H9 (cell line): Measurements from ENCODE around the gene SLC46A3. TPM values are rescaled to one million over a fixed set of nuclear protein-coding genes. Genes with fewer than 3 reads are reported as not detected.

Experiments used
- DNase-seq: peaks from one replicate; pipeline ENCODE4 v3.0.0-alpha.2; 2017
- H2AFZ ChIP-seq: one replicate; pipeline ENCODE4 v1.6.1; 2013; ENCODE audit warnings: mild to moderate bottlenecking, low read length, control low read depth, moderate library complexity
- H2AK5ac ChIP-seq: 2 replicates; pipeline ENCODE4 v1.6.1; 2013; ENCODE audit warnings: low read length, control low read depth, mixed read lengths; ENCODE audit not compliant: insufficient read length
- H2BK120ac ChIP-seq: one replicate; pipeline ENCODE4 v1.6.1; 2013; ENCODE audit warnings: low read depth, mild to moderate bottlenecking, low read length, control low read depth, inconsistent platforms; ENCODE audit not compliant: poor library complexity, severe bottlenecking
- H2BK12ac ChIP-seq: 2 replicates; pipeline ENCODE4 v1.6.1; 2013; ENCODE audit warnings: low read length, control low read depth, mixed read lengths, low read depth; ENCODE audit not compliant: insufficient read length
- H2BK15ac ChIP-seq: 2 replicates; pipeline ENCODE4 v1.6.1; 2013; ENCODE audit warnings: low read depth, low read length, control low read depth
- H2BK20ac ChIP-seq: one replicate; pipeline ENCODE4 v1.6.1; 2013; ENCODE audit warnings: low read depth, mild to moderate bottlenecking, low read length, control low read depth, inconsistent platforms; ENCODE audit not compliant: poor library complexity, severe bottlenecking
- H2BK5ac ChIP-seq: 2 replicates; pipeline ENCODE4 v1.6.1; 2013; ENCODE audit warnings: low read length, control low read depth, mixed read lengths; ENCODE audit not compliant: insufficient read length
- H3K14ac ChIP-seq: 2 replicates; pipeline ENCODE4 v1.6.1; 2013; ENCODE audit warnings: low read length, control low read depth; ENCODE audit not compliant: insufficient read depth
- H3K18ac ChIP-seq: 2 replicates; pipeline ENCODE4 v1.6.1; 2013; ENCODE audit warnings: low read depth, mild to moderate bottlenecking, mixed read lengths, low read length, control low read depth; ENCODE audit not compliant: insufficient read length
- H3K23ac ChIP-seq: 2 replicates; pipeline ENCODE4 v1.6.1; 2013; ENCODE audit warnings: low read length, control low read depth, mixed read lengths, low read depth; ENCODE audit not compliant: insufficient read length
- H3K23me2 ChIP-seq: 2 replicates; pipeline ENCODE4 v1.6.1; 2013; ENCODE audit warnings: low read depth, mild to moderate bottlenecking, mixed read lengths, low read length, control low read depth; ENCODE audit not compliant: insufficient read length, poor library complexity, severe bottlenecking
- H3K27ac ChIP-seq: 2 replicates; pipeline ENCODE4 v1.5.1; 2013; ENCODE audit warnings: low read length, control low read depth, mixed read lengths, low read depth; ENCODE audit not compliant: insufficient read length
- H3K27me3 ChIP-seq: 2 replicates; pipeline ENCODE4 v1.6.1; 2013; ENCODE audit warnings: low read length, control low read depth, inconsistent platforms; ENCODE audit not compliant: insufficient read depth
- H3K4ac ChIP-seq: 2 replicates; pipeline ENCODE4 v1.6.1; 2013; ENCODE audit warnings: low read depth, mild to moderate bottlenecking, control low read depth, inconsistent platforms, low read length, moderate library complexity
- H3K4me1 ChIP-seq: 2 replicates; pipeline ENCODE4 v1.6.1; 2013; ENCODE audit warnings: low read length, control low read depth, inconsistent platforms; ENCODE audit not compliant: insufficient read depth
- H3K4me2 ChIP-seq: 2 replicates; pipeline ENCODE4 v1.6.1; 2013; ENCODE audit warnings: low read length, control low read depth, mixed read lengths; ENCODE audit not compliant: insufficient read length, insufficient read depth
- H3K56ac ChIP-seq: 2 replicates; pipeline ENCODE4 v1.6.1; 2013; ENCODE audit warnings: low read depth, mild to moderate bottlenecking, mixed read lengths, low read length, control low read depth; ENCODE audit not compliant: insufficient read length
- H3K79me1 ChIP-seq: 2 replicates; pipeline ENCODE4 v1.6.1; 2013; ENCODE audit warnings: low read depth, mild to moderate bottlenecking, moderate library complexity, low read length, control low read depth, inconsistent platforms; ENCODE audit not compliant: insufficient read depth, poor library complexity, severe bottlenecking
- H3K79me2 ChIP-seq: 2 replicates; pipeline ENCODE4 v1.6.1; 2013; ENCODE audit warnings: low read length, control low read depth, inconsistent platforms; ENCODE audit not compliant: insufficient read depth
- H3K9ac ChIP-seq: 2 replicates; pipeline ENCODE4 v1.6.1; 2013; ENCODE audit warnings: low read length, control low read depth, mixed read lengths; ENCODE audit not compliant: insufficient read length; ENCODE audit errors: extremely low read depth
- H3K9me3 ChIP-seq: one replicate; pipeline ENCODE4 v1.6.1; 2013; ENCODE audit warnings: low read depth, low read length, inconsistent platforms; ENCODE audit not compliant: control insufficient read depth
- H3T11ph ChIP-seq: one replicate; pipeline ENCODE4 v1.6.1; 2013; ENCODE audit warnings: mild to moderate bottlenecking, low read length, control low read depth, inconsistent platforms
- H4K20me1 ChIP-seq: one replicate; pipeline ENCODE4 v1.6.1; 2013; ENCODE audit not compliant: control insufficient read depth, insufficient read length, insufficient read depth
- H4K5ac ChIP-seq: 2 replicates; pipeline ENCODE4 v1.6.1; 2013; ENCODE audit warnings: low read depth, mild to moderate bottlenecking, mixed read lengths, low read length, control low read depth; ENCODE audit not compliant: insufficient read length
- H4K8ac ChIP-seq: replicated peaks from 2 replicates; pipeline ENCODE4 v1.6.1; 2013; ENCODE audit warnings: low read length, control low read depth, mixed read lengths, low read depth; ENCODE audit not compliant: insufficient read length
- H4K91ac ChIP-seq: 2 replicates; pipeline ENCODE4 v1.6.1; 2013; ENCODE audit warnings: low read depth, mild to moderate bottlenecking, moderate library complexity, mixed read lengths, low read length, control low read depth; ENCODE audit not compliant: insufficient read length
- H3K27ac Mint-ChIP-seq, 3 experiments: 2 replicates in 2 of 3; 3 replicates in 1 of 3; pipeline ENCODE4 v1.8.0; 2020 to 2021; ENCODE audit warnings: mixed read lengths in 3 of 3, mild to moderate bottlenecking in 1 of 3, moderate library complexity in 1 of 3
- H3K27me3 Mint-ChIP-seq: 2 replicates; pipeline ENCODE4 v1.8.0; 2021; ENCODE audit warnings: low read depth, mild to moderate bottlenecking, moderate library complexity, mixed read lengths
- H3K36me3 Mint-ChIP-seq, 3 experiments: 2 replicates in 2 of 3; 3 replicates in 1 of 3; pipeline ENCODE4 v1.8.0; 2020 to 2021; ENCODE audit warnings: low read depth in 3 of 3, mixed read lengths in 3 of 3; ENCODE audit not compliant: insufficient read depth in 1 of 3
- H3K4me1 Mint-ChIP-seq, 2 experiments: 2 replicates each; pipeline ENCODE4 v1.8.0; 2020; ENCODE audit warnings: mixed read lengths in 2 of 2
- H3K4me3 Mint-ChIP-seq, 2 experiments: 2 replicates in 1 of 2; 3 replicates in 1 of 2; pipeline ENCODE4 v1.8.0; 2020 to 2021; ENCODE audit warnings: mild to moderate bottlenecking in 2 of 2, mixed read lengths in 2 of 2, moderate library complexity in 1 of 2
- H3K9me3 Mint-ChIP-seq, 2 experiments: 2 replicates in 1 of 2; 3 replicates in 1 of 2; pipeline ENCODE4 v1.8.0; 2020; ENCODE audit warnings: mild to moderate bottlenecking in 2 of 2, mixed read lengths in 2 of 2, moderate library complexity in 1 of 2
- WGBS: extraction: QIAGEN DNeasy Blood & Tissue Kit; methylation state at CpG from one replicate; pipeline ENCODE4 v1.1.7; 2013; ENCODE audit warnings: missing lambda C conversion rate, low lambda C conversion rate, mixed read lengths; ENCODE audit not compliant: insufficient read length; ENCODE audit errors: extremely low coverage; 5-methylcytosine and 5-hydroxymethylcytosine counted together
- total RNA-seq: library from RNA; stranded (reverse); gene quantifications from 2 replicates; pipeline ENCODE4 v1.2.1, GENCODE V29; 2021
- TF ChIP-seq, protein P1 (sequence below): fragments of 200-600 bp; sonication (generic); conservative IDR thresholded peaks from 3 replicates; pipeline ENCODE4 v1.8.0; 2021; ENCODE audit warnings: antibody characterized with exemption, mild to moderate bottlenecking

SLC46A3 gene
- total RNA-seq, 1 experiment from 2014 or later = 0.26 TPM

DNA sequence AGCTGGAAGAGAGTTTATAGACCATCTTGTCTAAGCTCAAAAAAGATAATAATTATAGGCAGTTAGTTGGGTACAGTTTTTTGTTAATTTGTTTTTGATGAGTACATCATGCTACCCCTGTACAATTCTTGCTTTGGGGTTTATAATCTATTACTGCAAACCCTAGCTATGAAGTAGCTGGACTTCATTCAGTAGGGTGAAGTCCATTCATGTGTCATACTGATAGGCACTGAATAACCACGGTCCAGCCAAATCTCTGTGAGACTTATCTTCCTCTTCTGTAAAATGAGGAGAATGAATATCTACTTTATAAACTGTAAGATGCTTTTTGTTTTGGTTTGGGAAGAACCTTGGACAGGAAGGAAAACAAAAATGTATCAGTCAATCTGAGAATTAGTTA, 19.5 kb downstream of the SLC46A3 start:
- Histone ChIP-seq H2BK120ac (no peak overlapping the region), H2BK5ac (no peak overlapping the region), H4K20me1 (no peaks in the 10 kb centered on the region), H2BK20ac (no peak overlapping the region), H3K4me2 (no peak overlapping the region), H3K18ac (no peak overlapping the region), H3K27ac (no peak overlapping the region), H3K79me2 (no peaks in the 10 kb centered on the region), H3T11ph (no peak overlapping the region), H3K23me2 (no peaks in the 10 kb centered on the region), H3K79me1 (no peaks in the 10 kb centered on the region), H2AK5ac (no peak overlapping the region), H3K4ac (no peak overlapping the region), H4K91ac (no peak overlapping the region), H2BK12ac (no peak overlapping the region), H2AFZ (no peak overlapping the region), H2BK15ac (no peak overlapping the region), H3K56ac (no peak overlapping the region), H3K23ac (no peak overlapping the region), H3K9ac (no peak overlapping the region), H4K8ac (no peak overlapping the region), H3K27me3 (no peaks in the 10 kb centered on the region), H4K5ac (no peak overlapping the region), H3K14ac (no peak overlapping the region), H3K9me3 (no peaks in the 10 kb centered on the region), H3K4me1 (no peaks in the 10 kb centered on the region)
- no peaks in the 10 kb centered on the region for H3K9me3 Mint-ChIP-seq
- H3K36me3 Mint-ChIP-seq = no peaks in the 10 kb centered on the region
- TF ChIP-seq, protein P1, sequence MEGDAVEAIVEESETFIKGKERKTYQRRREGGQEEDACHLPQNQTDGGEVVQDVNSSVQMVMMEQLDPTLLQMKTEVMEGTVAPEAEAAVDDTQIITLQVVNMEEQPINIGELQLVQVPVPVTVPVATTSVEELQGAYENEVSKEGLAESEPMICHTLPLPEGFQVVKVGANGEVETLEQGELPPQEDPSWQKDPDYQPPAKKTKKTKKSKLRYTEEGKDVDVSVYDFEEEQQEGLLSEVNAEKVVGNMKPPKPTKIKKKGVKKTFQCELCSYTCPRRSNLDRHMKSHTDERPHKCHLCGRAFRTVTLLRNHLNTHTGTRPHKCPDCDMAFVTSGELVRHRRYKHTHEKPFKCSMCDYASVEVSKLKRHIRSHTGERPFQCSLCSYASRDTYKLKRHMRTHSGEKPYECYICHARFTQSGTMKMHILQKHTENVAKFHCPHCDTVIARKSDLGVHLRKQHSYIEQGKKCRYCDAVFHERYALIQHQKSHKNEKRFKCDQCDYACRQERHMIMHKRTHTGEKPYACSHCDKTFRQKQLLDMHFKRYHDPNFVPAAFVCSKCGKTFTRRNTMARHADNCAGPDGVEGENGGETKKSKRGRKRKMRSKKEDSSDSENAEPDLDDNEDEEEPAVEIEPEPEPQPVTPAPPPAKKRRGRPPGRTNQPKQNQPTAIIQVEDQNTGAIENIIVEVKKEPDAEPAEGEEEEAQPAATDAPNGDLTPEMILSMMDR = no peak
- no peak overlapping the region for H3K27ac Mint-ChIP-seq
- no peak for DNase-seq
- no peaks in the 10 kb centered on the region for H3K27me3 Mint-ChIP-seq
- H3K4me3 Mint-ChIP-seq = no peak overlapping the region
- H3K4me1 Mint-ChIP-seq = peaks cover 9% of the 10 kb centered on the region in 2 experiments
- no CpG with 5 or more reads among the region's 1 CpG for WGBS
